GM12878 (cell line): ENCODE measurements around the gene SLC24A3. TPM values are rescaled to one million over a fixed set of nuclear protein-coding genes. Genes with fewer than 3 reads are reported as not detected.

Experiments used
- ATAC-seq: fragments of 200-7000 bp; cut with Tn5 transposase; 3 replicates; pipeline ENCODE4 v1.9.1; 2020; ENCODE audit warnings: mild to moderate bottlenecking, moderate library complexity
- BruUV-seq: library from RNA; stranded (reverse); fragments of 400-500 nt; replicated peaks from 2 replicates; lab custom pipeline; 2021; lab: Mats Ljungman, UMichigan
- CTCF ChIA-PET: fragments of 300-600 bp; sonication (Branson Sonifier 250); formaldehyde crosslinking; extraction: SDS; loops from one replicate; lab custom pipeline; 2021; ENCODE audit warnings: inconsistent platforms; lab: Yijun Ruan, JAX
- POLR2A ChIA-PET: fragments of 350-600 bp; formaldehyde crosslinking; extraction: SDS; loops from one replicate; lab custom pipeline; 2021; ENCODE audit warnings: inconsistent platforms; lab: Charles Lee
- RAD21 ChIA-PET: fragments of 300-600 bp; sonication (Branson Sonifier 250); formaldehyde crosslinking; loops from one replicate; lab custom pipeline; 2023; ENCODE audit warnings: antibody characterized with exemption; ENCODE audit not compliant: unreplicated experiment; lab: Charles Lee
- SMC1A ChIA-PET: fragments of 300-600 bp; sonication (Branson Sonifier 250); formaldehyde crosslinking; loops from one replicate; lab custom pipeline; 2023; ENCODE audit not compliant: unreplicated experiment, uncharacterized antibody; lab: Charles Lee
- DNase-seq: peaks from one replicate; pipeline ENCODE4 v3.0.0-alpha.2; 2011; ENCODE audit warnings: low read depth, low spot score
- FAIRE-seq: peaks from 3 replicates; lab custom pipeline; 2011; peaks lifted over from hg19 to GRCh38; lab: Jason Lieb, UNC
- H2AFZ ChIP-seq: 2 replicates; pipeline ENCODE4 v1.6.0; 2011; ENCODE audit warnings: low read depth, low read length, control low read depth; ENCODE audit not compliant: control insufficient read depth
- H3K27ac ChIP-seq: 2 replicates; pipeline ENCODE4 v1.5.1; 2011; ENCODE audit warnings: control low read depth; ENCODE audit not compliant: control insufficient read depth, insufficient read depth
- H3K27me3 ChIP-seq, 2 experiments: replicated peaks in 1 of 2; 2 replicates each; pipeline versions ENCODE4 v1.6.0 to v1.6.1; 2011; ENCODE audit warnings: low read length in 1 of 2; ENCODE audit not compliant: control insufficient read depth in 2 of 2, insufficient read depth in 2 of 2
- H3K36me3 ChIP-seq, 2 experiments: 2 replicates each; pipeline ENCODE4 v1.5.1; 2011; ENCODE audit warnings: low read length in 1 of 2; ENCODE audit not compliant: control insufficient read depth in 2 of 2, insufficient read depth in 2 of 2
- H3K4me1 ChIP-seq: 2 replicates; pipeline ENCODE4 v1.6.1; 2011; ENCODE audit warnings: mild to moderate bottlenecking, low read length, moderate library complexity, mixed read lengths; ENCODE audit not compliant: control insufficient read depth, insufficient read depth
- H3K4me2 ChIP-seq: 2 replicates; pipeline ENCODE4 v1.6.0; 2011; ENCODE audit warnings: control low read depth; ENCODE audit not compliant: control insufficient read depth, insufficient read depth
- H3K4me3 ChIP-seq: fragments of 200-600 bp; sonication (generic); 2 replicates; pipeline ENCODE4 v1.5.1; 2016
- H3K79me2 ChIP-seq: 2 replicates; pipeline ENCODE4 v1.6.0; 2011; ENCODE audit warnings: low read length; ENCODE audit not compliant: control insufficient read depth, insufficient read depth
- H3K9ac ChIP-seq: 2 replicates; pipeline ENCODE4 v1.8.0; 2011; ENCODE audit warnings: low read length, control low read depth, mixed read lengths; ENCODE audit not compliant: control insufficient read depth, insufficient read depth
- H3K9me3 ChIP-seq: replicated peaks from 3 replicates; pipeline ENCODE4 v1.5.1; 2011; ENCODE audit warnings: mild to moderate bottlenecking, low read length; ENCODE audit not compliant: control insufficient read depth, insufficient read depth
- H4K20me1 ChIP-seq: 2 replicates; pipeline ENCODE4 v1.6.0; 2011; ENCODE audit not compliant: control insufficient read depth, insufficient read depth
- ASH2L ChIP-seq: fragments of 300-600, 200-600 bp; sonication (generic); IDR thresholded peaks from 2 replicates; pipeline ENCODE4 v1.6.1; 2017; ENCODE audit warnings: low read depth, mild to moderate bottlenecking, borderline replicate concordance
- EP300 ChIP-seq, 2 experiments: fragments of 150-350 bp in 1 of 2; IDR thresholded peaks; 2 replicates each; pipeline ENCODE4 v1.6.1; 2011 to 2012; ENCODE audit warnings: low read depth in 2 of 2, low read length in 2 of 2, borderline replicate concordance in 1 of 2, improper control_type of control experiment in 1 of 2, inconsistent platforms in 1 of 2; ENCODE audit not compliant: control insufficient read depth in 1 of 2
- GABPA ChIP-seq: IDR thresholded peaks from 2 replicates; pipeline ENCODE4 v1.6.1; 2014; ENCODE audit warnings: antibody characterized with exemption, low read depth, mild to moderate bottlenecking, inconsistent platforms
- HCFC1 ChIP-seq: fragments of 150-350 bp; IDR thresholded peaks from 2 replicates; pipeline ENCODE4 v1.6.1; 2014; ENCODE audit warnings: low read length
- MEF2A ChIP-seq: IDR thresholded peaks from 2 replicates; pipeline ENCODE4 v1.6.1; 2011; ENCODE audit warnings: low read depth, mild to moderate bottlenecking, low read length, moderate library complexity; ENCODE audit not compliant: insufficient read depth
- RAD51 ChIP-seq: fragments of 450-650 bp; IDR thresholded peaks from 2 replicates; pipeline ENCODE4 v1.6.1; 2016; ENCODE audit warnings: moderate library complexity, mild to moderate bottlenecking, inconsistent platforms
- SUPT20H ChIP-seq: IDR thresholded peaks from 2 replicates; pipeline ENCODE4 v1.6.1; 2011; ENCODE audit warnings: low read depth, mild to moderate bottlenecking, low read length, moderate library complexity, borderline replicate concordance; ENCODE audit not compliant: control insufficient read depth
- ZZZ3 ChIP-seq: IDR thresholded peaks from 2 replicates; pipeline ENCODE4 v1.6.1; 2011; ENCODE audit warnings: low read depth; ENCODE audit not compliant: control insufficient read depth, insufficient read length
- WGBS: methylation state at CpG from one replicate; pipeline ENCODE4 v1.1.6; 2016; ENCODE audit warnings: low lambda C conversion rate; ENCODE audit not compliant: insufficient replicate concordance, insufficient coverage; ENCODE audit errors: missing lambda C conversion rate; 5-methylcytosine and 5-hydroxymethylcytosine counted together
- in situ Hi-C: fragments of 300-500 bp; cut with MboI; formaldehyde crosslinking; loops from 9 replicates; pipeline ENCODE4 v1.14.3; 2018; ENCODE audit warnings: mixed read lengths
- intact Hi-C: fragments of 100-400 bp; cut with micrococcal nuclease; formaldehyde crosslinking; loops from one replicate; pipeline ENCODE4 v1.14.2; 2022; ENCODE audit not compliant: unreplicated experiment
- polyA plus RNA-seq, 11 experiments: library from polyadenylated mRNA; depleted of rRNA in 4 of 11; unstranded in 6 of 11; stranded (reverse) in 5 of 11; fragments of >200 nt; fragmentation: Nextera tagmentation in 4 of 11; fragmentation: Illumina TruSeq in 1 of 11; extraction: Ambion mirVana in 4 of 11; extraction: Trizol in 1 of 11; gene quantifications; 1 replicate in 1 of 11; 2 replicates in 10 of 11; pipeline versions ENCODE4 v1.2.1 to v1.2.3, GENCODE V29; 2011 to 2016; ENCODE audit warnings: inconsistent platforms in 2 of 11, missing spikeins in 2 of 11, low read depth in 1 of 11
- total RNA-seq, 4 experiments: library from RNA; depleted of rRNA in 3 of 4; stranded (reverse); fragments of >200 nt in 3 of 4; fragmentation: Illumina TruSeq in 1 of 4; extraction: Trizol in 1 of 4; gene quantifications; 2 replicates each; pipeline versions ENCODE4 v1.2.1 to v1.2.3, GENCODE V29; 2013 to 2021
- TF ChIP-seq, protein P1 (sequence below): fragments of 450-650 bp; IDR thresholded peaks from 2 replicates; pipeline ENCODE4 v1.6.1; 2016; ENCODE audit warnings: mild to moderate bottlenecking, moderate library complexity, borderline replicate concordance
- TF ChIP-seq, protein P2 (sequence below): IDR thresholded peaks from 2 replicates; pipeline ENCODE4 v1.6.1; 2011; ENCODE audit warnings: low read depth, mild to moderate bottlenecking, low read length, moderate library complexity, borderline replicate concordance; ENCODE audit errors: extremely low read depth

SLC24A3 gene
- total and polyA plus RNA-seq, 10 of the 15 experiments (the other 5 are each of a cell fraction or from before 2014, with no cell fraction given), result 0.04 TPM; not detected in 9

DNA sequence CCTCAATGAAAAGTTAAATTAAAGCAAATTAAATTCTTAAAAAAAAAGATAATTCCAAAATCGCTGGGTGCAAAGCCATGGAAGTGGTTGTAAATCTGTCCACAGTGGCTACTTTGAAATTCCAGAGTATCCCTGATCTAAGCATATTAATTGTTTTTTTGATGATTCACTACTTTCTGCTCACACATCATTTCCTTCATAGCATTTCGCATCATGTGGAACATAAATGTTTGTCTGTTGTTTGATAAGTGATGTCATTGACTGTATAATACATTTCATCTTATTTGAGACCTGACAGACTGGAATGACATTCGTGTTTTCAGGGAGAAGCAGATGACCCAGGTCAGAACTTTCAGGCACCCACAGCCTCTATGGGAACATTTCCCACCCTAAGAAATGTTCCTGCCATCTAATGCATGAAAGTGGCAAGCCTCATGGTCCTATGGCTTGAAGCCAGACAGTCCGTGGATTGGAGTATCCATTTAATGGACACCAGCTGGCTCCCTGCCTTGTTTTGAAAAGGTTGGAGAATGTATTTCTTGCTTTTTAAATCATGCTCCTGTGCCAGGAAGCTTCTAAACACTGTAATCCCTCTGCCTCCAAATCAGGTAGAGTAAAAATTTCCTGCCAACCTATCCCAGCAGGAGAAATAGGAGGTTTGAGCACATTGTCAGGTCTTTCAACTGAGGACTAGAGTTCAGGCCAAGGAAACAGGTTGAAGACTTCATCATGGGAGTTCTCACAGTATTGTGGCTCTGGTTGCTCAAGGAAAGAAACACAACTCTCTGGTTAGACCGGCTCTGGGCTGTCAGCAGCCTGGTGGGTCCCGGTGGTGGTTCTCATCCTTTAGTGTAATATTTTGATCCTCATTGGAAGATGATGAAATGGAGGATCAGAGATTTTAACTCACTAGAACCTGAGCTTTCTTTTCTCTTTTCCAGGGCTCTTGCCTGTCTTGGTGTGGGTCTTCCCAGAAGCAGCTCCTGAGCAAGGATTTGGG, 157.9 kb downstream of the SLC24A3 start:
- no TSS peak for BruUV-seq
- RAD21 ChIA-PET, result no interaction called here
- no peaks in the 10 kb centered on the region; a peak in 1 of 4 replicates for H3K27me3 ChIP-seq
- in situ Hi-C loops (no loop called here), intact Hi-C loops (no loop called here)
- H3K79me2 ChIP-seq, result no peaks in the 10 kb centered on the region
- no peak overlapping the region for H3K4me2 ChIP-seq
- WGBS, result 31% methylated on average over 6 of the region's 6 CpGs
- H3K9ac ChIP-seq, result no peak overlapping the region
- no peak overlapping the region for H2AFZ ChIP-seq
- H3K9me3 ChIP-seq, result no peaks in the 10 kb centered on the region
- TF ChIP-seq, protein P1, sequence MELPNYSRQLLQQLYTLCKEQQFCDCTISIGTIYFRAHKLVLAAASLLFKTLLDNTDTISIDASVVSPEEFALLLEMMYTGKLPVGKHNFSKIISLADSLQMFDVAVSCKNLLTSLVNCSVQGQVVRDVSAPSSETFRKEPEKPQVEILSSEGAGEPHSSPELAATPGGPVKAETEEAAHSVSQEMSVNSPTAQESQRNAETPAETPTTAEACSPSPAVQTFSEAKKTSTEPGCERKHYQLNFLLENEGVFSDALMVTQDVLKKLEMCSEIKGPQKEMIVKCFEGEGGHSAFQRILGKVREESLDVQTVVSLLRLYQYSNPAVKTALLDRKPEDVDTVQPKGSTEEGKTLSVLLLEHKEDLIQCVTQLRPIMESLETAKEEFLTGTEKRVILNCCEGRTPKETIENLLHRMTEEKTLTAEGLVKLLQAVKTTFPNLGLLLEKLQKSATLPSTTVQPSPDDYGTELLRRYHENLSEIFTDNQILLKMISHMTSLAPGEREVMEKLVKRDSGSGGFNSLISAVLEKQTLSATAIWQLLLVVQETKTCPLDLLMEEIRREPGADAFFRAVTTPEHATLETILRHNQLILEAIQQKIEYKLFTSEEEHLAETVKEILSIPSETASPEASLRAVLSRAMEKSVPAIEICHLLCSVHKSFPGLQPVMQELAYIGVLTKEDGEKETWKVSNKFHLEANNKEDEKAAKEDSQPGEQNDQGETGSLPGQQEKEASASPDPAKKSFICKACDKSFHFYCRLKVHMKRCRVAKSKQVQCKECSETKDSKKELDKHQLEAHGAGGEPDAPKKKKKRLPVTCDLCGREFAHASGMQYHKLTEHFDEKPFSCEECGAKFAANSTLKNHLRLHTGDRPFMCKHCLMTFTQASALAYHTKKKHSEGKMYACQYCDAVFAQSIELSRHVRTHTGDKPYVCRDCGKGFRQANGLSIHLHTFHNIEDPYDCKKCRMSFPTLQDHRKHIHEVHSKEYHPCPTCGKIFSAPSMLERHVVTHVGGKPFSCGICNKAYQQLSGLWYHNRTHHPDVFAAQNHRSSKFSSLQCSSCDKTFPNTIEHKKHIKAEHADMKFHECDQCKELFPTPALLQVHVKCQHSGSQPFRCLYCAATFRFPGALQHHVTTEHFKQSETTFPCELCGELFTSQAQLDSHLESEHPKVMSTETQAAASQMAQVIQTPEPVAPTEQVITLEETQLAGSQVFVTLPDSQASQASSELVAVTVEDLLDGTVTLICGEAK, result no peak
- TF ChIP-seq GABPA, result no peak
- no peak for TF ChIP-seq ZZZ3
- TF ChIP-seq ASH2L, result no peak
- TF ChIP-seq EP300 (IDR thresholded peaks at IDR 0.05; ENCODE audit: borderline replicate concordance in 1 of 2, control insufficient read depth in 1 of 2, low read depth in 2 of 2, low read length in 2 of 2), result no peak
- TF ChIP-seq, protein P2, sequence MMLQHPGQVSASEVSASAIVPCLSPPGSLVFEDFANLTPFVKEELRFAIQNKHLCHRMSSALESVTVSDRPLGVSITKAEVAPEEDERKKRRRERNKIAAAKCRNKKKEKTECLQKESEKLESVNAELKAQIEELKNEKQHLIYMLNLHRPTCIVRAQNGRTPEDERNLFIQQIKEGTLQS, result no peak
- no peak for TF ChIP-seq HCFC1
- no peak for TF ChIP-seq RAD51
- TF ChIP-seq MEF2A, result no peak
- no peak for TF ChIP-seq SUPT20H
- no peaks in the 10 kb centered on the region for H3K36me3 ChIP-seq
- CTCF ChIA-PET, result no interaction called here
- H3K4me1 ChIP-seq, result no peaks in the 10 kb centered on the region
- no peak overlapping the region for H3K27ac ChIP-seq
- H4K20me1 ChIP-seq, result no peaks in the 10 kb centered on the region
- ATAC-seq, result no peak
- POLR2A ChIA-PET, result no interaction called here
- no peak for DNase-seq
- H3K4me3 ChIP-seq, result no peak overlapping the region
- SMC1A ChIA-PET, result no interaction called here
- FAIRE-seq, result no peak
